B cell (primary cell): Measurements from ENCODE around the gene DDX10. TPM values are rescaled to one million over a fixed set of nuclear protein-coding genes. Genes with fewer than 3 reads are reported as not detected.

ENCODE experiments used
- ATAC-seq: fragments of 200-7000 bp; cut with Tn5 transposase; one replicate; pipeline ENCODE4 v1.10.0; 2021; ENCODE audit warnings: low read depth, mild to moderate bottlenecking, moderate number of reproducible peaks, moderate library complexity
- CTCF ChIA-PET: fragments of 350-600 bp; sonication (Branson Sonifier 250); formaldehyde crosslinking; loops from one replicate; lab custom pipeline; 2021; ENCODE audit warnings: antibody characterized with exemption, inconsistent platforms; lab: Charles Lee
- POLR2A ChIA-PET: fragments of 350-600 bp; sonication (Branson Sonifier 250); formaldehyde crosslinking; loops from one replicate; lab custom pipeline; 2021; ENCODE audit warnings: antibody characterized with exemption; lab: Charles Lee
- DNase-seq: peaks from one replicate; pipeline ENCODE4 v3.0.0; 2013
- H2AFZ ChIP-seq: 2 replicates; pipeline ENCODE4 v1.6.1; 2012; ENCODE audit warnings: mild to moderate bottlenecking, low read depth, low read length; ENCODE audit not compliant: insufficient read depth, poor library complexity, severe bottlenecking
- H3K27ac ChIP-seq, 2 donors: 1 replicate in 1 of 2; 2 replicates in 1 of 2; pipeline ENCODE4 v1.5.1; 2012 to 2013; ENCODE audit warnings: low read length in 2 of 2, mild to moderate bottlenecking in 2 of 2, moderate library complexity in 1 of 2
- H3K27me3 ChIP-seq, 4 experiments: fragments of 200-600 bp in 1 of 4; sonication (generic) in 1 of 4; replicated peaks in 1 of 4; 1 replicate in 2 of 4; 2 replicates in 2 of 4; pipeline versions ENCODE4 v1.6.1 to v1.7.0; 2013 to 2016; ENCODE audit warnings: low read length in 3 of 4, mild to moderate bottlenecking in 2 of 4, mixed read lengths in 1 of 4, moderate library complexity in 1 of 4; ENCODE audit not compliant: insufficient read depth in 4 of 4, control insufficient read depth in 3 of 4; ENCODE audit errors: control extremely low read depth in 1 of 4
- H3K36me3 ChIP-seq, 2 experiments: replicated peaks in 1 of 2; 1 replicate in 1 of 2; 2 replicates in 1 of 2; pipeline versions ENCODE4 v1.6.1 to v1.7.1; 2013; ENCODE audit warnings: low read length in 1 of 2; ENCODE audit not compliant: insufficient read depth in 2 of 2, control insufficient read depth in 1 of 2; ENCODE audit errors: control extremely low read depth in 1 of 2, extremely low read depth in 1 of 2
- H3K4me1 ChIP-seq, 2 donors: fragments of 200-600 bp in 1 of 2; sonication (generic) in 1 of 2; 1 replicate in 1 of 2; 2 replicates in 1 of 2; pipeline versions ENCODE4 v1.5.1 to v1.6.1; 2013 to 2017; ENCODE audit warnings: low read length in 2 of 2; ENCODE audit not compliant: control insufficient read depth in 2 of 2, insufficient read depth in 2 of 2
- H3K4me2 ChIP-seq: replicated peaks from 2 replicates; pipeline ENCODE3; 2012; ENCODE audit warnings: mild to moderate bottlenecking, low read depth, low read length; ENCODE audit not compliant: poor library complexity, severe bottlenecking
- H3K4me3 ChIP-seq, 5 experiments: fragments of 200-600 bp in 1 of 5; sonication (generic) in 1 of 5; 1 replicate in 3 of 5; 2 replicates in 2 of 5; pipeline versions ENCODE4 v1.5.1 to v1.7.0; 2011 to 2016; ENCODE audit warnings: low read length in 4 of 5, mild to moderate bottlenecking in 4 of 5, low read depth in 2 of 5, control low read depth in 1 of 5, moderate library complexity in 1 of 5; ENCODE audit not compliant: insufficient read depth in 1 of 5; ENCODE audit errors: control extremely low read depth in 1 of 5, extremely low read depth in 1 of 5
- H3K79me2 ChIP-seq: fragments of 200-600 bp; sonication (generic); one replicate; pipeline ENCODE4 v1.6.0; 2016; ENCODE audit warnings: low read length; ENCODE audit not compliant: control insufficient read depth, insufficient read depth
- H3K9ac ChIP-seq: fragments of 200-600 bp; sonication (generic); 2 replicates; pipeline ENCODE4 v1.6.1; 2017; ENCODE audit warnings: mild to moderate bottlenecking, low read length, moderate library complexity
- H3K9me3 ChIP-seq, 3 donors: one replicate each; pipeline versions ENCODE4 v1.6.1 to v1.7.1; 2013; ENCODE audit warnings: low read length in 2 of 3; ENCODE audit not compliant: control insufficient read depth in 2 of 3, insufficient read depth in 1 of 3; ENCODE audit errors: control extremely low read depth in 1 of 3
- H4K20me1 ChIP-seq: 2 replicates; pipeline ENCODE4 v1.6.0; 2012; ENCODE audit warnings: mild to moderate bottlenecking, low read length; ENCODE audit not compliant: insufficient read depth, control insufficient read depth, poor library complexity, severe bottlenecking
- H3K27ac Mint-ChIP-seq: one replicate; pipeline ENCODE4 v1.8.0; 2021; ENCODE audit warnings: mixed read lengths
- H3K27me3 Mint-ChIP-seq: one replicate; pipeline ENCODE4 v1.8.0; 2021; ENCODE audit warnings: mixed read lengths
- H3K4me1 Mint-ChIP-seq: one replicate; pipeline ENCODE4 v1.8.0; 2021; ENCODE audit warnings: mixed read lengths
- H3K4me3 Mint-ChIP-seq: one replicate; pipeline ENCODE4 v1.8.0; 2021; ENCODE audit warnings: mixed read lengths
- H3K9me3 Mint-ChIP-seq: one replicate; pipeline ENCODE4 v1.8.0; 2022; ENCODE audit warnings: mixed read lengths; ENCODE audit not compliant: insufficient read depth
- EZH2 ChIP-seq: IDR thresholded peaks from 2 replicates; pipeline ENCODE4 v1.6.1; 2012; ENCODE audit warnings: borderline replicate concordance, low read depth, mild to moderate bottlenecking, moderate library complexity, low read length; ENCODE audit not compliant: insufficient read depth, poor library complexity, severe bottlenecking
- WGBS: methylation state at CpG from one replicate; pipeline ENCODE4 v1.1.5; 2013; ENCODE audit warnings: missing lambda C conversion rate; ENCODE audit not compliant: insufficient coverage; 5-methylcytosine and 5-hydroxymethylcytosine counted together
- intact Hi-C: fragments of 100-400 bp; cut with micrococcal nuclease; formaldehyde crosslinking; loops from one replicate; pipeline ENCODE4 v1.10.0; 2022
- polyA plus RNA-seq: library from polyadenylated mRNA; depleted of rRNA; stranded (reverse); fragments of >200 nt; gene quantifications from 2 replicates; pipeline ENCODE4 v1.2.3, GENCODE V29; 2012
- total RNA-seq, 2 donors: library from RNA; stranded (reverse); fragments of 120-200 nt in 1 of 2; gene quantifications; 1 replicate in 1 of 2; 2 replicates in 1 of 2; pipeline versions ENCODE4 v1.2.3 to v1.2.4, GENCODE V29; 2013 to 2022
- TF ChIP-seq, protein P1 (sequence below): fragments of 200-600 bp; IDR thresholded peaks from one replicate; pipeline ENCODE4 v1.8.0; 2022; ENCODE audit warnings: antibody characterized with exemption, mild to moderate bottlenecking

DDX10 gene
- total and polyA plus RNA-seq, 2 donors (not counting 1 experiment from before 2014, with no cell fraction given) = 15.6 to 30.6 TPM

DNA sequence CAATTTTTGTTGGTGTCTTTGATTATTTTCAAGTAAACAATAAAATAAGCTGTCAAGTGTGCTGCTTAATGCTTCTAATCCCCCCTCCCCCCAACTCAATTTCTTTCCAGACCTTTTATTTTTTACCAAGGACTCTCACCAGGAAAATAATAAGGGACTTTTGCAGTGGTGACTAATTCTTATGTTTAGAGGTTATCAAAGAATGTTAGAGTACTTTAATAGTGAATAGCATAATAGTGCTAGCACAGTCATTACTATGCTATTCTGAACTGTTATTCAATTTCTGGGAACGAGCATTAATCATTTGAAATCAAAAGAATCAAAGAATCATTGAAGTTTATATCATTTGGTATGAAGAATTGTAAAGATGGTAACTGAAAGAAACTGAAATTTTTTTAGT, 251.4 kb downstream of the DDX10 start:
- intact Hi-C loops = no loop called here

DNA sequence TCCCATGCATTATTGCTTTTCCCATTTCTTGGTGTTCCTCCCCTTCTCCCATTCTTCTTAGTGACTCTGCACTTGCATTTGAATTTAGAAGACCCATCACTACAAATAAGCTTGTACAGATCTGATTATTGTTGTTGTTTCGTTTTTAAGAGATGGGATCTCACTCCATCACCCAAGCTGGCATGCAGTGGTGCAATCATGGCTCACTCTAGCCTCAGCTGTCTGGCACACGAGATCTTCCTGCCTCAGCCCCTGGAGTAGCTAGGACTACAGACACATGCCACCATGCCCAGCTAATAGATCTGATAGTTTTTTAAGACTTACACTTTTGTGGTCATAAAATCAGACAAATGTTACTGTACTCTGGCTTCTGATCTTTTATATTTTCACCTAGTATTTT, 252.1 kb downstream of the DDX10 start:
- intact Hi-C loops = no loop called here
- Histone ChIP-seq H3K4me3 (no peak overlapping the region), H3K27me3 (no peaks in the 10 kb centered on the region), H3K4me1 (no peaks in the 10 kb centered on the region), H3K27ac (no peak overlapping the region), H3K9me3 (no peaks in the 10 kb centered on the region), H4K20me1 (no peaks in the 10 kb centered on the region), H2AFZ (no peak overlapping the region), H3K79me2 (no peaks in the 10 kb centered on the region), H3K36me3 (peaks cover 0 to 13% of the 10 kb centered on the region in 2 experiments), H3K4me2 (no peak overlapping the region), H3K9ac (no peak overlapping the region)
- CTCF ChIA-PET = no interaction called here
- no peak for ATAC-seq
- WGBS = no CpG with 5 or more reads among the region's 2 CpGs
- POLR2A ChIA-PET = no interaction called here
- H3K4me1 Mint-ChIP-seq = no peaks in the 10 kb centered on the region
- no peaks in the 10 kb centered on the region for H3K9me3 Mint-ChIP-seq
- no peak overlapping the region for H3K27ac Mint-ChIP-seq
- H3K27me3 Mint-ChIP-seq = no peaks in the 10 kb centered on the region
- DNase-seq = no peak
- TF ChIP-seq, protein P1, sequence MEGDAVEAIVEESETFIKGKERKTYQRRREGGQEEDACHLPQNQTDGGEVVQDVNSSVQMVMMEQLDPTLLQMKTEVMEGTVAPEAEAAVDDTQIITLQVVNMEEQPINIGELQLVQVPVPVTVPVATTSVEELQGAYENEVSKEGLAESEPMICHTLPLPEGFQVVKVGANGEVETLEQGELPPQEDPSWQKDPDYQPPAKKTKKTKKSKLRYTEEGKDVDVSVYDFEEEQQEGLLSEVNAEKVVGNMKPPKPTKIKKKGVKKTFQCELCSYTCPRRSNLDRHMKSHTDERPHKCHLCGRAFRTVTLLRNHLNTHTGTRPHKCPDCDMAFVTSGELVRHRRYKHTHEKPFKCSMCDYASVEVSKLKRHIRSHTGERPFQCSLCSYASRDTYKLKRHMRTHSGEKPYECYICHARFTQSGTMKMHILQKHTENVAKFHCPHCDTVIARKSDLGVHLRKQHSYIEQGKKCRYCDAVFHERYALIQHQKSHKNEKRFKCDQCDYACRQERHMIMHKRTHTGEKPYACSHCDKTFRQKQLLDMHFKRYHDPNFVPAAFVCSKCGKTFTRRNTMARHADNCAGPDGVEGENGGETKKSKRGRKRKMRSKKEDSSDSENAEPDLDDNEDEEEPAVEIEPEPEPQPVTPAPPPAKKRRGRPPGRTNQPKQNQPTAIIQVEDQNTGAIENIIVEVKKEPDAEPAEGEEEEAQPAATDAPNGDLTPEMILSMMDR = no peak
- TF ChIP-seq EZH2 = no peak
- no peak overlapping the region for H3K4me3 Mint-ChIP-seq

More for the DNA sequence above, 251.4 kb downstream of the DDX10 start:
- Histone ChIP-seq H3K79me2 (no peaks in the 10 kb centered on the region), H3K36me3 (peaks cover 0 to 13% of the 10 kb centered on the region in 2 experiments), H3K9me3 (no peaks in the 10 kb centered on the region), H3K4me1 (no peaks in the 10 kb centered on the region), H2AFZ (no peak overlapping the region), H4K20me1 (no peaks in the 10 kb centered on the region), H3K4me3 (no peak overlapping the region), H3K4me2 (no peak overlapping the region), H3K9ac (no peak overlapping the region), H3K27ac (no peak overlapping the region), H3K27me3 (no peaks in the 10 kb centered on the region)
- TF ChIP-seq, protein P1 = no peak
- no peak for TF ChIP-seq EZH2
- Mint-ChIP-seq H3K4me3 (no peak overlapping the region), H3K27me3 (no peaks in the 10 kb centered on the region), H3K9me3 (no peaks in the 10 kb centered on the region), H3K27ac (no peak overlapping the region), H3K4me1 (no peaks in the 10 kb centered on the region)
- CTCF ChIA-PET = no interaction called here
- DNase-seq (no peak), ATAC-seq (no peak)
- POLR2A ChIA-PET = no interaction called here
- no CpG with 5 or more reads among the region's 1 CpG for WGBS
